HCT116 (cell line): ENCODE results near the gene AMBRA1. TPM values are rescaled to one million over a fixed set of nuclear protein-coding genes. Genes with fewer than 3 reads are reported as not detected.
A peak's percentile ranks its signal among the peaks of the same experiment; 100 is the strongest.

Experiments
- ATAC-seq: fragments of 200-7000 bp; cut with Tn5 transposase; 2 replicates; pipeline ENCODE4 v1.9.1; 2020; ENCODE audit warnings: mild to moderate bottlenecking, moderate library complexity
- BruUV-seq: library from RNA; stranded (reverse); fragments of 400-500 nt; replicated peaks from 2 replicates; lab custom pipeline; 2021; lab: Mats Ljungman, UMichigan
- CTCF ChIA-PET: fragments of 300-600 bp; sonication (Branson Sonifier 250); formaldehyde crosslinking; loops from one replicate; lab custom pipeline; 2021; ENCODE audit warnings: antibody characterized with exemption; lab: Charles Lee
- POLR2A ChIA-PET: fragments of 300-600, 350-600 bp; sonication (Branson Sonifier 250); formaldehyde crosslinking; loops from one replicate; lab custom pipeline; 2021; ENCODE audit warnings: antibody characterized with exemption; lab: Charles Lee
- RAD21 ChIA-PET, 2 experiments: fragments of 300-600 bp; sonication (Branson Sonifier 250); formaldehyde crosslinking; loops; one replicate each; lab custom pipeline; 2023; ENCODE audit warnings: low total read pairs in 2 of 2; ENCODE audit not compliant: uncharacterized antibody in 2 of 2, unreplicated experiment in 2 of 2, low non-redundant PET in 1 of 2; lab: Charles Lee
- DNase-seq: peaks from one replicate; pipeline ENCODE4 v3.0.0-alpha.2; 2010; ENCODE audit warnings: low read depth, low spot score
- H2AFZ ChIP-seq: fragments of 200-600 bp; shearing (Covaris generic), sonication (generic); 2 replicates; pipeline ENCODE4 v1.6.1; 2017; ENCODE audit warnings: low read depth, mixed run types, mixed read lengths, antibody characterized with exemption, low read length; ENCODE audit not compliant: poor library complexity, severe bottlenecking
- H3K27ac ChIP-seq: 2 replicates; pipeline ENCODE4 v1.5.1; 2012; ENCODE audit warnings: low read depth, low read length
- H3K27me3 ChIP-seq: fragments of 200-600 bp; sonication (generic); 2 replicates; pipeline ENCODE4 v1.6.1; 2016; ENCODE audit warnings: mixed run types, low read length, mixed read lengths; ENCODE audit not compliant: insufficient read depth
- H3K36me3 ChIP-seq, 2 experiments: fragments of 200-500 bp in 1 of 2; fragments of 200-600 bp in 1 of 2; sonication (Bioruptor generic) in 1 of 2; sonication (generic) in 1 of 2; 2 replicates each; pipeline versions ENCODE4 v1.5.1 to v1.6.1; 2014 to 2016; ENCODE audit warnings: low read length in 2 of 2, inconsistent platforms in 1 of 2, mixed read lengths in 1 of 2, mixed run types in 1 of 2; ENCODE audit not compliant: insufficient read depth in 2 of 2, control insufficient read depth in 1 of 2
- H3K4me1 ChIP-seq, 2 experiments: fragments of 200-600 bp in 1 of 2; sonication (generic) in 1 of 2; 2 replicates each; pipeline versions ENCODE4 v1.5.1 to v1.6.1; 2012 to 2017; ENCODE audit warnings: low read length in 2 of 2, inconsistent platforms in 1 of 2, mild to moderate bottlenecking in 1 of 2, mixed read lengths in 1 of 2, mixed run types in 1 of 2, moderate library complexity in 1 of 2; ENCODE audit not compliant: insufficient read depth in 2 of 2, control insufficient read depth in 1 of 2
- H3K4me2 ChIP-seq: fragments of 200-600 bp; sonication (generic); 2 replicates; pipeline ENCODE4 v1.6.1; 2017; ENCODE audit warnings: mixed run types, low read length, mixed read lengths
- H3K4me3 ChIP-seq, 2 experiments: fragments of 200-600 bp in 1 of 2; sonication (generic) in 1 of 2; replicated peaks in 1 of 2; 2 replicates each; pipeline ENCODE4 v1.5.1; 2011 to 2016; ENCODE audit warnings: low read length in 2 of 2, control low read depth in 1 of 2, low read depth in 1 of 2, mild to moderate bottlenecking in 1 of 2, mixed read lengths in 1 of 2, mixed run types in 1 of 2
- H3K79me2 ChIP-seq: fragments of 200-600 bp; sonication (generic); 2 replicates; pipeline ENCODE4 v1.6.1; 2017; ENCODE audit warnings: mild to moderate bottlenecking, mixed run types, low read length, moderate library complexity, mixed read lengths; ENCODE audit not compliant: insufficient read depth
- H3K9ac ChIP-seq: fragments of 200-600 bp; sonication (generic); 2 replicates; pipeline ENCODE4 v1.6.1; 2016; ENCODE audit warnings: low read length, mixed read lengths
- H3K9me2 ChIP-seq: fragments of 200-600 bp; sonication (generic), shearing (Covaris generic); 2 replicates; pipeline ENCODE4 v1.6.1; 2017; ENCODE audit warnings: mixed run types, mild to moderate bottlenecking, moderate library complexity; ENCODE audit not compliant: insufficient read depth
- H3K9me3 ChIP-seq, 2 experiments: fragments of 200-500 bp in 1 of 2; fragments of 200-600 bp in 1 of 2; sonication (Bioruptor generic) in 1 of 2; sonication (generic) in 1 of 2; 2 replicates each; pipeline ENCODE4 v1.6.1; 2014 to 2017; ENCODE audit warnings: low read length in 2 of 2, mixed read lengths in 2 of 2, inconsistent platforms in 1 of 2, low read depth in 1 of 2, mild to moderate bottlenecking in 1 of 2, mixed run types in 1 of 2, moderate library complexity in 1 of 2; ENCODE audit not compliant: control insufficient read depth in 1 of 2, insufficient read depth in 1 of 2
- H4K20me1 ChIP-seq: fragments of 200-600 bp; sonication (generic), shearing (Covaris generic); 2 replicates; pipeline ENCODE4 v1.6.1; 2017; ENCODE audit warnings: mixed run types, mild to moderate bottlenecking, moderate library complexity; ENCODE audit not compliant: insufficient read depth
- ATF3 ChIP-seq: IDR thresholded peaks from 2 replicates; pipeline ENCODE4 v1.6.1; 2012
- CBX3 ChIP-seq: IDR thresholded peaks from 2 replicates; pipeline ENCODE4 v1.6.1; 2012; ENCODE audit warnings: low read depth
- EZH2 ChIP-seq: fragments of 200-600 bp; sonication (generic); IDR thresholded peaks from 2 replicates; pipeline ENCODE4 v1.6.1; 2017; ENCODE audit warnings: antibody characterized with exemption, mixed run types
- MAX ChIP-seq: IDR thresholded peaks from 2 replicates; pipeline ENCODE4 v1.6.1; 2012
- POLR2AphosphoS5 ChIP-seq: IDR thresholded peaks from 2 replicates; pipeline ENCODE4 v1.6.1; 2011; ENCODE audit warnings: mild to moderate bottlenecking, low read depth, low read length, moderate library complexity
- RAD21 ChIP-seq: IDR thresholded peaks from 2 replicates; pipeline ENCODE4 v1.6.1; 2012; ENCODE audit warnings: low read depth, mild to moderate bottlenecking
- SIN3A ChIP-seq: IDR thresholded peaks from 2 replicates; pipeline ENCODE4 v1.6.1; 2012; ENCODE audit warnings: low read depth
- SP1 ChIP-seq: IDR thresholded peaks from 2 replicates; pipeline ENCODE4 v1.6.1; 2012; ENCODE audit warnings: low read depth
- TCF7L2 ChIP-seq: IDR thresholded peaks from 2 replicates; pipeline ENCODE4 v1.7.0; 2011; ENCODE audit warnings: borderline replicate concordance, inconsistent platforms; ENCODE audit not compliant: insufficient read depth, insufficient read length; ENCODE audit errors: extremely low read depth
- intact Hi-C: fragments of 100-400 bp; cut with micrococcal nuclease; formaldehyde crosslinking; loops from 2 replicates; pipeline ENCODE4 v1.10.0; 2022
- total RNA-seq: library from RNA; stranded (reverse); gene quantifications from one replicate; pipeline ENCODE4 v1.2.1, GENCODE V29; 2021; ENCODE audit not compliant: unreplicated experiment
- TF ChIP-seq, protein P1 (sequence below), 3 experiments: fragments of 200-600 bp in 1 of 3; sonication (generic) in 1 of 3; IDR thresholded peaks in 2 of 3; conservative IDR thresholded peaks in 1 of 3; 2 replicates each; pipeline ENCODE4 v1.5.1; 2012 to 2017; ENCODE audit warnings: low read depth in 2 of 3, low read length in 2 of 3, antibody characterized with exemption in 1 of 3, borderline replicate concordance in 1 of 3, control low read depth in 1 of 3, mild to moderate bottlenecking in 1 of 3, mixed read lengths in 1 of 3, mixed run types in 1 of 3, moderate library complexity in 1 of 3; ENCODE audit not compliant: insufficient read depth in 1 of 3

The AMBRA1 gene
- total RNA-seq, 1 experiment from 2014 or later: 22.7 TPM

- Histone ChIP-seq H3K4me2 (peak overlapping the region; percentile 83), H3K9ac (no peak overlapping the region), H3K79me2 (peaks cover 40% of the 10 kb centered on the region), H3K9me2 (no peaks in the 10 kb centered on the region), H4K20me1 (no peaks in the 10 kb centered on the region), H3K4me3 (no peak overlapping the region), H2AFZ (peak overlapping the region; percentile 92), H3K27ac (no peak overlapping the region), H3K36me3 (no peaks in the 10 kb centered on the region), H3K27me3 (no peaks in the 10 kb centered on the region), H3K4me1 (peaks cover 12 to 28% of the 10 kb centered on the region in 2 experiments), H3K9me3 (no peaks in the 10 kb centered on the region)
- DNase-seq (no peak), ATAC-seq (no peak)
- intact Hi-C loops: loop anchor here (1.0 kb wide), 1 partner anchor 23 kb away; the partner anchor contains the start of genes ATG13 and HARBI1
- no TSS peak for BruUV-seq
- TF ChIP-seq TCF7L2 (no peak), ATF3 (no peak)
- TF ChIP-seq, protein P1, sequence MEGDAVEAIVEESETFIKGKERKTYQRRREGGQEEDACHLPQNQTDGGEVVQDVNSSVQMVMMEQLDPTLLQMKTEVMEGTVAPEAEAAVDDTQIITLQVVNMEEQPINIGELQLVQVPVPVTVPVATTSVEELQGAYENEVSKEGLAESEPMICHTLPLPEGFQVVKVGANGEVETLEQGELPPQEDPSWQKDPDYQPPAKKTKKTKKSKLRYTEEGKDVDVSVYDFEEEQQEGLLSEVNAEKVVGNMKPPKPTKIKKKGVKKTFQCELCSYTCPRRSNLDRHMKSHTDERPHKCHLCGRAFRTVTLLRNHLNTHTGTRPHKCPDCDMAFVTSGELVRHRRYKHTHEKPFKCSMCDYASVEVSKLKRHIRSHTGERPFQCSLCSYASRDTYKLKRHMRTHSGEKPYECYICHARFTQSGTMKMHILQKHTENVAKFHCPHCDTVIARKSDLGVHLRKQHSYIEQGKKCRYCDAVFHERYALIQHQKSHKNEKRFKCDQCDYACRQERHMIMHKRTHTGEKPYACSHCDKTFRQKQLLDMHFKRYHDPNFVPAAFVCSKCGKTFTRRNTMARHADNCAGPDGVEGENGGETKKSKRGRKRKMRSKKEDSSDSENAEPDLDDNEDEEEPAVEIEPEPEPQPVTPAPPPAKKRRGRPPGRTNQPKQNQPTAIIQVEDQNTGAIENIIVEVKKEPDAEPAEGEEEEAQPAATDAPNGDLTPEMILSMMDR (IDR thresholded peaks at IDR 0.05 in 2 of 3, conservative IDR thresholded peaks at IDR 0.05 in 1 of 3; ENCODE audit: borderline replicate concordance in 1 of 3, insufficient read depth in 1 of 3, low read depth in 2 of 3, low read length in 2 of 3): no peak
- ChIA-PET POLR2A (no interaction called here), RAD21 (no interaction called here), CTCF (interaction anchor here (1.3 kb wide), 1 partner anchor 206 kb away, joined by 3 read pairs; no protein-coding TSS in a partner anchor)
Measured at GRCh38 chr11:46594785-46595184, 962 bp upstream of the AMBRA1 start.

- peaks cover 12 to 28% of the 10 kb centered on the region in 2 experiments for H3K4me1 ChIP-seq
- TF ChIP-seq EZH2: no peak
- TF ChIP-seq POLR2AphosphoS5: no peak
- no peak for TF ChIP-seq MAX
- TF ChIP-seq RAD21: no peak
- no peak for TF ChIP-seq TCF7L2
- no peak for TF ChIP-seq SP1
- TF ChIP-seq SIN3A: no peak
- TF ChIP-seq CBX3: no peak
- POLR2A ChIA-PET: interaction anchor here (0.9 to 1.2 kb wide), 2 partner anchors 13 to 19 kb away, joined by 3 to 4 read pairs; no protein-coding TSS in a partner anchor
Measured at GRCh38 chr11:46594374-46594700, 514 bp upstream of the AMBRA1 start.

More at GRCh38 chr11:46594374-46594700, 514 bp upstream of the AMBRA1 start:
- 0 out of 2 replicates have a peak overlapping the region, but pooled peaks have one; percentile 19 for H3K27ac ChIP-seq
- no peaks in the 10 kb centered on the region for H3K9me2 ChIP-seq
- DNase-seq (no peak), ATAC-seq (no peak)
- H3K9ac ChIP-seq: peak overlapping the region; percentile 88
- H4K20me1 ChIP-seq: peaks cover under 1% of the 10 kb centered on the region; the same call in 1 of the 2 replicates
- H3K27me3 ChIP-seq: no peaks in the 10 kb centered on the region
- no peaks in the 10 kb centered on the region for H3K36me3 ChIP-seq
- CTCF ChIA-PET: interaction anchor here (1.3 kb wide), 1 partner anchor 205 kb away, joined by 3 read pairs; no protein-coding TSS in a partner anchor
- no peaks in the 10 kb centered on the region for H3K9me3 ChIP-seq
- H3K79me2 ChIP-seq: peaks cover 45% of the 10 kb centered on the region
- intact Hi-C loops: loop anchor here (1.0 kb wide), 1 partner anchor 23 kb away; the partner anchor contains the start of genes ATG13 and HARBI1
- RAD21 ChIA-PET: interaction anchor here in 1 of 2 experiments (0.7 kb wide), 1 partner anchor 41 kb away, joined by 3 read pairs; no protein-coding TSS in a partner anchor
- peak overlapping the region; percentile 64 to 93 for H3K4me3 ChIP-seq
- peak overlapping the region; percentile 83 for H3K4me2 ChIP-seq
- peak overlapping the region; percentile 92 for H2AFZ ChIP-seq
- no TSS peak for BruUV-seq
